GM12878 (cell line): ENCODE measurements around the gene TMEM151A. TPM values are rescaled to one million over a fixed set of nuclear protein-coding genes. Genes with fewer than 3 reads are reported as not detected.

Source experiments
- CBX3 ChIP-seq: fragments of 200-600 bp; sonication (generic); IDR thresholded peaks from 2 replicates; pipeline ENCODE4 v1.6.1; 2016; ENCODE audit warnings: low read depth, borderline replicate concordance
- CHD1 ChIP-seq: IDR thresholded peaks from 2 replicates; pipeline ENCODE4 v1.6.1; 2012; ENCODE audit warnings: low read depth, low read length, improper control_type of control experiment
- E2F4 ChIP-seq: IDR thresholded peaks from 2 replicates; pipeline ENCODE4 v1.6.1; 2012; ENCODE audit warnings: low read depth, low read length, improper control_type of control experiment
- EZH2 ChIP-seq: IDR thresholded peaks from 2 replicates; pipeline ENCODE4 v1.6.1; 2012; ENCODE audit warnings: low read depth, mild to moderate bottlenecking, control low read depth, inconsistent platforms, low read length, borderline replicate concordance; ENCODE audit not compliant: control insufficient read depth
- IRF3 ChIP-seq: fragments of 450-650 bp; IDR thresholded peaks from 2 replicates; pipeline ENCODE4 v1.6.1; 2014; ENCODE audit warnings: mild to moderate bottlenecking
- IRF4 ChIP-seq: IDR thresholded peaks from 2 replicates; pipeline ENCODE4 v1.6.1; 2011; ENCODE audit warnings: low read depth, low read length
- KDM1A ChIP-seq: fragments of 200-600 bp; sonication (generic); IDR thresholded peaks from 2 replicates; pipeline ENCODE4 v1.6.1; 2016; ENCODE audit warnings: borderline replicate concordance
- LARP7 ChIP-seq: fragments of 450-650 bp; IDR thresholded peaks from 2 replicates; pipeline ENCODE4 v1.6.1; 2017; ENCODE audit warnings: mild to moderate bottlenecking
- NFYA ChIP-seq: IDR thresholded peaks from 2 replicates; pipeline ENCODE4 v1.6.1; 2011; ENCODE audit warnings: low read depth, mild to moderate bottlenecking, low read length, improper control_type of control experiment, borderline replicate concordance
- PAX5 ChIP-seq: IDR thresholded peaks from 2 replicates; pipeline ENCODE4 v1.6.1; 2011; ENCODE audit warnings: low read depth, low read length, borderline replicate concordance
- PKNOX1 ChIP-seq: fragments of 450-650 bp; IDR thresholded peaks from 2 replicates; pipeline ENCODE4 v1.6.1; 2016; ENCODE audit warnings: mild to moderate bottlenecking
- POLR2A ChIP-seq: IDR thresholded peaks from 2 replicates; pipeline ENCODE4 v1.6.1; 2011; ENCODE audit warnings: low read depth, mild to moderate bottlenecking, low read length
- POLR2AphosphoS2 ChIP-seq: IDR thresholded peaks from 2 replicates; pipeline ENCODE4 v1.6.1; 2011; ENCODE audit warnings: low read depth, mild to moderate bottlenecking, low read length, improper control_type of control experiment, moderate library complexity
- RB1 ChIP-seq: fragments of 450-650 bp; formaldehyde crosslinking; IDR thresholded peaks from 2 replicates; pipeline ENCODE4 v1.6.1; 2017; ENCODE audit warnings: mild to moderate bottlenecking, borderline replicate concordance
- SMAD1 ChIP-seq: fragments of 450-650 bp; IDR thresholded peaks from 2 replicates; pipeline ENCODE4 v1.6.1; 2018; ENCODE audit warnings: mild to moderate bottlenecking, low read depth; ENCODE audit not compliant: partially characterized antibody
- SMARCA5 ChIP-seq: fragments of 450-650 bp; IDR thresholded peaks from 2 replicates; pipeline ENCODE4 v1.6.1; 2017; ENCODE audit warnings: mild to moderate bottlenecking
- SRF ChIP-seq, 2 experiments: IDR thresholded peaks; 2 replicates each; pipeline ENCODE4 v1.6.1; 2011; ENCODE audit warnings: low read depth in 2 of 2, low read length in 2 of 2, mild to moderate bottlenecking in 1 of 2, moderate library complexity in 1 of 2
- STAT1 ChIP-seq: fragments of 450-650 bp; conservative IDR thresholded peaks from 2 replicates; pipeline ENCODE4 v1.6.1; 2014; ENCODE audit warnings: antibody characterized with exemption, mild to moderate bottlenecking
- SUZ12 ChIP-seq: fragments of 200-600 bp; sonication (generic); IDR thresholded peaks from one replicate; pipeline ENCODE4 v1.6.1; 2018; ENCODE audit warnings: antibody characterized with exemption, mild to moderate bottlenecking; ENCODE audit not compliant: unreplicated experiment
- TCF3 ChIP-seq: IDR thresholded peaks from 2 replicates; pipeline ENCODE4 v1.6.1; 2012; ENCODE audit warnings: low read depth, mild to moderate bottlenecking, low read length, borderline replicate concordance; ENCODE audit not compliant: insufficient read depth
- ZNF24 ChIP-seq: fragments of 450-650 bp; IDR thresholded peaks from 2 replicates; pipeline ENCODE4 v1.6.1; 2017; ENCODE audit warnings: antibody characterized with exemption, mild to moderate bottlenecking
- polyA plus RNA-seq, 11 experiments: library from polyadenylated mRNA; depleted of rRNA in 4 of 11; unstranded in 6 of 11; stranded (reverse) in 5 of 11; fragments of >200 nt; fragmentation: Nextera tagmentation in 4 of 11; fragmentation: Illumina TruSeq in 1 of 11; extraction: Ambion mirVana in 4 of 11; extraction: Trizol in 1 of 11; gene quantifications; 1 replicate in 1 of 11; 2 replicates in 10 of 11; pipeline versions ENCODE4 v1.2.1 to v1.2.3, GENCODE V29; 2011 to 2016; ENCODE audit warnings: inconsistent platforms in 2 of 11, missing spikeins in 2 of 11, low read depth in 1 of 11
- total RNA-seq, 4 experiments: library from RNA; depleted of rRNA in 3 of 4; stranded (reverse); fragments of >200 nt in 3 of 4; fragmentation: Illumina TruSeq in 1 of 4; extraction: Trizol in 1 of 4; gene quantifications; 2 replicates each; pipeline versions ENCODE4 v1.2.1 to v1.2.3, GENCODE V29; 2013 to 2021
- TF ChIP-seq, protein P1 (sequence below): fragments of 450-650 bp; formaldehyde crosslinking; IDR thresholded peaks from 2 replicates; pipeline ENCODE4 v1.5.0; 2022; ENCODE audit warnings: mild to moderate bottlenecking, missing genetic modification characterization

Gene TMEM151A
- total and polyA plus RNA-seq, 10 of the 15 experiments (the other 5 are each of a cell fraction or from before 2014, with no cell fraction given), result not detected

DNA sequence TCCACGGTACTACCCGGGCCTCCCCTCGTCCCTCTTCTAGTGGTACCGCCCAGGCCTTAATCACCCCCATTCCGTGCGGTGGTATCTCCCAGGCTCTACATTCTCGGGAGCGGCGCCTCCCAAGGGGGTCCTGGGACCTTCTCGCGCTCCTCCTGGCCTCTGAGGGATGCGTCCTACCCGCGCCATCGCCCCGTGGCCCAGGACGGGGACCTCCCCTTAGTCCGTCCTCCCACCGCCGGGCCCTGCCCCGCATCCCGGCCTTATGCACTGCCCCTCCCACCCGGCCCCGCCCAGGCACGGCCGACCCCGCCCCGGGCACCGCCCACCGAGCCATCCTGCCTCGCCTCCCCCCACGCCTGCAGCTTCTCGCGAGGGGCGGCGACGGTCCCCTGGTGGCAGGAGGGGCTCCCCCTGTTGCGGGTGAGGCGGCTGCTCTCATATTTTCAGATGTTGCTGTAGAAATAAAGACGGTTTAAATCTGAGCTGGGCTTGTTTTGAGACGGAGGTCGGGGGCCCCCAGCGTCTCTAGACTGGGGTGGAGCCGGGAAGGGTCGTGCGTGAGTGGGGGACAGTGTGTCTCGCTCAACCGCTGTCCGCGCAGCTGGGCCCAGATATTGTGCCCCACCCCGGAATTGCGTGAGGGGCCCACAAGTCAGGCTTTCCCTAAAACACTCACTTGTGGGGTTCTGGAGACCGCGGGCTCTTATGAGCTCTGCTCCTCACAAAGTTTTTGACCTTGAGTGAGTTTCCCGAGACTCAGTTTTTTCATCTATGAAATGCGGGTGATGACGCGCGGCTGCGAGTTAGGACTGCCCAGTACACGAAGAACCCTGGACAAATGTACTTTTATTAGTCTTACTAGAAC lies 24.1 kb upstream of the TMEM151A start (continued):
- TF ChIP-seq EZH2 (no peak), KDM1A (no peak), IRF3 (no peak), SUZ12 (no peak), POLR2A (peak; percentile 68), LARP7 (no peak; the same call in 1 of the 2 replicates), SMARCA5 (0 out of 2 replicates have a peak, but pooled peaks have one; percentile 54), IRF4 (no peak), ZNF24 (no peak), PKNOX1 (no peak), STAT1 (no peak), CHD1 (peak; percentile 95), RB1 (0 out of 2 replicates have a peak, but pooled peaks have one; percentile 11), POLR2AphosphoS2 (no peak; the same call in none of the 2 replicates), TCF3 (0 out of 2 replicates have a peak, but pooled peaks have one; percentile 38), CBX3 (no peak), SRF (IDR thresholded peaks at IDR 0.05; ENCODE audit: low read depth in 2 of 2, low read length in 2 of 2) (no peak), SMAD1 (peak; percentile 16), E2F4 (no peak), NFYA (no peak), PAX5 (no peak)
- TF ChIP-seq, protein P1, sequence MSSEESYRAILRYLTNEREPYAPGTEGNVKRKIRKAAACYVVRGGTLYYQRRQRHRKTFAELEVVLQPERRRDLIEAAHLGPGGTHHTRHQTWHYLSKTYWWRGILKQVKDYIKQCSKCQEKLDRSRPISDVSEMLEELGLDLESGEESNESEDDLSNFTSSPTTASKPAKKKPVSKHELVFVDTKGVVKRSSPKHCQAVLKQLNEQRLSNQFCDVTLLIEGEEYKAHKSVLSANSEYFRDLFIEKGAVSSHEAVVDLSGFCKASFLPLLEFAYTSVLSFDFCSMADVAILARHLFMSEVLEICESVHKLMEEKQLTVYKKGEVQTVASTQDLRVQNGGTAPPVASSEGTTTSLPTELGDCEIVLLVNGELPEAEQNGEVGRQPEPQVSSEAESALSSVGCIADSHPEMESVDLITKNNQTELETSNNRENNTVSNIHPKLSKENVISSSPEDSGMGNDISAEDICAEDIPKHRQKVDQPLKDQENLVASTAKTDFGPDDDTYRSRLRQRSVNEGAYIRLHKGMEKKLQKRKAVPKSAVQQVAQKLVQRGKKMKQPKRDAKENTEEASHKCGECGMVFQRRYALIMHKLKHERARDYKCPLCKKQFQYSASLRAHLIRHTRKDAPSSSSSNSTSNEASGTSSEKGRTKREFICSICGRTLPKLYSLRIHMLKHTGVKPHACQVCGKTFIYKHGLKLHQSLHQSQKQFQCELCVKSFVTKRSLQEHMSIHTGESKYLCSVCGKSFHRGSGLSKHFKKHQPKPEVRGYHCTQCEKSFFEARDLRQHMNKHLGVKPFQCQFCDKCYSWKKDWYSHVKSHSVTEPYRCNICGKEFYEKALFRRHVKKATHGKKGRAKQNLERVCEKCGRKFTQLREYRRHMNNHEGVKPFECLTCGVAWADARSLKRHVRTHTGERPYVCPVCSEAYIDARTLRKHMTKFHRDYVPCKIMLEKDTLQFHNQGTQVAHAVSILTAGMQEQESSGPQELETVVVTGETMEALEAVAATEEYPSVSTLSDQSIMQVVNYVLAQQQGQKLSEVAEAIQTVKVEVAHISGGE (CRISPR knock-in tag), result no peak
